HG02885 (cell line): ENCODE measurements around the gene TMEM232.

ENCODE experiments used
- ATAC-seq: cut with Tn5 transposase; IDR thresholded peaks from one replicate; pipeline ENCODE4 v1.9.1; 2021; ENCODE audit warnings: mild to moderate bottlenecking; ENCODE audit not compliant: unreplicated experiment, poor library complexity

The TMEM232 gene

DNA sequence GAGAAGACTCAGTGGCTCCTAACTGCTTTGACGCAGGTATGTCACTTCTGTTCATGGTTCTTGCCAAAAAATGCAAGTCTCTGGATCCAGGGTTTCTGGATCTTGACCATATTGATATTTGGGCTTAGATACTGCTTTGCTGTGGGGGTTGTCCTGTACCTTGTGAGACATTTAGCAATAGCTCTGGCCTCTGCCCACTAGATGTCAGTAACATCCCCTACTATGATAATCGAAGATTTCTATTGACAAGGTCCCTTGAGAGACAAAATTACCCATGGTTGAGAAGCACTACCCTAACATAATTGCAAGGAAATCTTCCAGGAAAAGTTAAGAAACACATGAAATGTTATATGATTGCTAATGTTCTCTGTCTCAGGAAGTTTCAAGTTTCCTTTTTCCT, 285.4 kb downstream of the TMEM232 start:
- ATAC-seq, result peak; percentile 84

DNA sequence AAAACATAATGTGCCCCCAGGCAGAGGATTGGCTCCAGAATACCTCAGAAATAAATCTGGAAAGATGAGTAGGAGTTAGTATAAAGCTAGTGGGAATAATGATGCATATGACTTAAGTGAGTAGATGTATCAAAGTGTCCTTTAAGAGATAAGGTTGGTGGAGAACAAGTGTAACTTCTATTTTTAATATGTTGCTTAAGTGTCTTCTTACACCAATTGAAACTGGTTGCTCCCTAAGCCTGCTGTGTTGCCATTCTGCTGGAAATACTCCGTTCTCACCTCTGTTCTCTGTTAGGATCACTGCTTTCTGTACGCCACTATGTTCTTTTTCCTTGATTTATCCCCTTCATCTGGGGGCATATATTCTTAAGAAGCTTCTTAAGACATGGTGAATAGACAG, 286.4 kb downstream of the TMEM232 start:
- ATAC-seq, result no peak

- ATAC-seq, result no peak
Measured at GRCh38 chr5:110439296-110439695, 287.2 kb downstream of the TMEM232 start.

DNA sequence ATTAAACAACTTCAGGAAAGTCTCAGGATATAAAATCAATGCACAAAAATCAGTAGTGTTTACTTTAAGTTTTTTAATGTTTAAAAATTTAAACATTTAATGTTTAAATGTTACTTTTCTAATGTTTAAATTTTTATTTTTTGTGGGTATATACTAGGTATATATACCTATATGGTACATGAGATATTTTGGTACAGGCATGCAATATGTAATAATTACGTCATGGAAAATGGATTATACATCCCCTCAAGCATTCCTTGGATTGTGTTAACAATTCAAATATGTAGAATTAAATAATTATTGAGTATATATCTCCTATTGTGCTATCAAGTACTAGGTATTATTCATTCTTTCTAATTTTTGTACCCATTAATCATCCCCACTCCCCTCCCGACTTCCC, 291.3 kb downstream of the TMEM232 start:
- ATAC-seq, result no peak

DNA sequence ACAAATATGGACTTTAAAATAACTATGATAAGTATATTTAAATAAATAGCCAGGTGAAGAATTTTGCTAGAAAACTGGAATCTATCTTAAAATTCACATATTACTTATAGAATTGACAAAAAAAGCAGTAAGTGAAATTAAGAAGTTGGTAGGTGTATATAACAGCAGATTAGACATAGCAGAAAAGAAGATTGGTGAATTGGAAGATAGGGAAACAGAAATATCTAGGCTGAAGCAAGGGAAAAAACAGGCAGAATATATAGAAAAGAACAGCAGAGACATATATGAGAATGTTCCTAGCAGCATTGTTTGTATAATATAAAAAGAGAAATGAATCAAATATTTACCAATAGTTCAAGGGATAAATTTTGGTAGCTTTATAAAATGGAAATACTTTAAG, 294.9 kb downstream of the TMEM232 start:
- ATAC-seq, result no peak

DNA sequence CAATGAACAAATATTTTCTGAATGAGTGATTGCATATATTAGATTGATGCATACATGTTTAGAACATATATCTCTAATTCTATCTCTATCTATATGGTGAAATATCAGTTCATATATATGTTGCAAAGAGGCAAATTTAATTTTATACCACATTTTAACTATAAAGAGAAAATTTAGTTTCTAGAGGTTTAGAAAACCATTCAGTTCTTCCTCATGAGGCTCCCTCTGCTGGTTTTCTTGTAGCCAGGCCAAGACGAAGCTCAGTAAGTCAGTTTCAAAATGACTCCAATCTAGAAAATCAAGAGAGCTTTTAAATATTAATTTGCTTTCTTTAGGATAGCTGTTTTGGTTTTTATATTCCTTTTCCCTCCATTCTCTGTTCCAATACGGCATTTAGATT, 312.1 kb downstream of the TMEM232 start:
- peak; percentile 68 for ATAC-seq

DNA sequence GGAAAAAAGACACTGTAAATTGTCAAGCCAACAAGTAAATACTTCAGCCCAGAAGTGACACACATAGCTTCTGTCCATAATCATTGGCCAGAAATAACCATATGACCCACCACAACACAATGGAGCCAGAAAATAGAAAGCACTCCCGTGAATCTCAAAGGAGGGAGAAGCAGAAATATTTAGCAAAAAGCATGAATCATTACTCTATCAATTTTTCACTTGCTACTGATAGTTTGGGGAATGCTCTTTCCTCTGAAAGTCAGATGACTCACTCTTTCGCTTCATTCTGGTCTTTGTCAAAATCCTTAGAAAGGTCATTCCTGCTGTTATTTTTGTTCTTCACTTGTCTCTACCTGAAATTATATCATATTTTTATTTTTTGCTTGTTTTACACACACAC, 312.6 kb downstream of the TMEM232 start:
- ATAC-seq, result no peak

GRCh38 chr5:110409571-110409970, 316.9 kb downstream of the TMEM232 start:
- no peak for ATAC-seq

GRCh38 chr5:110402562-110402961, 323.9 kb downstream of the TMEM232 start:
- ATAC-seq, result no peak

GRCh38 chr5:110401881-110402280, 324.6 kb downstream of the TMEM232 start:
- no peak for ATAC-seq

- ATAC-seq, result no peak
Measured at GRCh38 chr5:110398951-110399350, 327.5 kb downstream of the TMEM232 start.

DNA sequence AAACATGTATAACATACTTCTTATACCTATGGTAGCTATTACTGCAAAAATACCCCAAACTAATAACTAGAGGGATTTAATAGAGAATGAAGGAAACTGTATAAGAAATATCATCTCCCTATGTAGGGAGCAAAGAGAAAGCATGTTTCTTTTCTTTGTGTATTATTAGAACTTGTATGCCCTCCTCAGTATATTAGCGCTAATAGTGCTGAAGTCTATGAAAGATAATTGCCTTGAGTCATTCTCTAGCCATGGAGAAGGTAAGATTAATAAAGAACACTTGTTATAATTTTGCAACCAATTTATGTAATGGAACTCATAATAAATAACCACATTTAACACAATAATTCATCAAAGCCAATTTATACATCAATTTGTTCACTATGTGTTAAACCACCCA, 329.2 kb downstream of the TMEM232 start:
- no peak for ATAC-seq

DNA sequence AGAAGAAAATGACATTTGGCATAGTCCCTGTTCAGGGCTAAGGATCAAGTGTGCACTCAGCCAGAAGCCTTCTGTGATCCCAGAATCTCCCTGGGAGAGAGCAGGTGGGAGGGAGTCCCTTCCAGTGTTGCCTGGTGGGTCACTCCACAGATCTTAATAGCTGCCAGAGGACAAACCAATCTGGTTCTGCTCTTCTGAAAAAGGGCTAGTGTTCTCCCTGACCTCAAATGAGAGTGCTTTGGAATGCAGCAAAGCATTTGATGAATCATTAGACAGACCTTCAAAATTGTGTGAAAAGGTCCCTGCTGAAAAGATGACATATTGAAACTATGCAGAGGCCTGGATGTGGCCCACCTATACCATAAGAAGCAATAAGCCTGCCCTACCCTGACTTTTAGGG, 339.7 kb downstream of the TMEM232 start:
- ATAC-seq, result no peak

GRCh38 chr5:110383231-110383630, 343.2 kb downstream of the TMEM232 start:
- ATAC-seq, result no peak

GRCh38 chr5:110377943-110378342, 348.5 kb downstream of the TMEM232 start:
- ATAC-seq, result no peak

GRCh38 chr5:110377361-110377760, 349.1 kb downstream of the TMEM232 start:
- ATAC-seq, result no peak

GRCh38 chr5:110376281-110376951, 350.1 kb downstream of the TMEM232 start:
- ATAC-seq, result no peak

- peak; percentile 85 for ATAC-seq
Measured at GRCh38 chr5:110371725-110372041, 354.8 kb downstream of the TMEM232 start.

DNA sequence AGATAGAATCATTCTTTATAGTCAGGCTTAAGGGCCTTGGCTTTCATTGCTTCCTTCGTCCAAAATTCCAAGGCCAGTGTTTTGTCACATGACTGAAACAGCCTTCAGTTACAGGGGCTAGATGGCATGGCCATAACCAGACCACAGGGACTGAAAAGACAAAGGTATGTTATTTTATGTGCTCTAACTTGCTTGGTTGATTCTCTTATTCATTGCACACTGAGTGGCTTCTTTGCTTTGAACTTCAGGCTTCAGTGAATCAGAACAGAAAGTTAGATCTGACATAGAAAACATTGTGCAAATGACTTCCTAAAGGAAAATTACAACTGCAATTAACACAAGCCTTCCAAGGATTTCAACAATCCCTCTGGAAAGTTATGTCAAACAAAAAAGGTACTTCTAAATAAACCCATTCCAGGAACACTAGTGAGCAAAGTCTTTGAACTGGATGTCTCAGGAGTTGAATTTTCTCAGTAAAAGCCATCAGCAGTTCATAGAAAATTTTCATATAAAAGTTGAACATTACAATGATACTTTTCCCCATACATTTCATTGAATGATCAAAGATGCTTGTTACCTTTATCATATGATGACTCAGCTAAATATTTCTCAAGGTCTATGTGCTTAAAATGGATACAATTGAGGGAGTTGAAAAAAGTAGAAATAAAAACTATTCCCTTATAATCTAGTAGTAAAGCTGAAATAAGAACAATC, 355.3 kb downstream of the TMEM232 start:
- ATAC-seq, result peak; percentile 46
